Measurements from ENCODE around the gene STOX2. TPM values are rescaled to one million over a fixed set of nuclear protein-coding genes. Genes with fewer than 3 reads are reported as not detected.
"Not testable (repeated sequence)": the region's sequence is repeated elsewhere in the genome, so short reads cannot be mapped to it uniquely, and the experiment has no call there.

STOX2 gene
- total RNA-seq, 1 donor from 2014 or later, result 11.6 TPM

DNA sequence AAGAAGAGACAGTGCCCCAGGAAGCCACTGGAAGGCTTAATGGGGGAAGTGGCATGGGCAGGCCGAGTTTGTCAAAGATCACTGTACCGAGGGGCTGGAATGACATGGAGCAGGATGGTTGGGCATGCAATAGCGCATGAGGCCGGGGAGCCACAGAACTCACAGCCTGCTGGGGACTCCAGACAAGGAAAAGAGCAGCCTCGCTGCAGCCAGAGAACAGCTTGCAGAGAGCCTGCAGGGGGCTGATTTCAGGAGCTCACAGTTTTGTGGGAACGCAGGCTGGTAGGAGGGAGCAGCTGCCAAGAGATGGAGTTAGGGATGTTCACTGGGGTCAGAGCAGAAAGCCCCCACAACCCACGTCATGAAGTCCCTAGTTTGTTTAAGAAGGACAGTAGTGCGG lies 45.4 kb downstream of the STOX2 start:
- no peak overlapping the region for H3K27ac ChIP-seq
- H2AFZ ChIP-seq (replicated peaks), result no peak overlapping the region
- H3F3A ChIP-seq (ENCODE audit: low read depth), result no peaks in the 10 kb centered on the region
- H3K4me1 ChIP-seq, result peaks cover 12% of the 10 kb centered on the region
- Mint-ChIP-seq H3K36me3 (peaks cover 18% of the 10 kb centered on the region), H3K27me3 (ENCODE audit: insufficient read depth, low read depth) (peaks cover 2% of the 10 kb centered on the region), H3K9me3 (peaks cover 4% of the 10 kb centered on the region), H3K4me3 (no peak overlapping the region), H3K27ac (peak overlapping the region; percentile 47), H3K4me1 (peaks cover 22% of the 10 kb centered on the region)
- no peak overlapping the region for H3K9ac ChIP-seq
- no peak overlapping the region for H3K4me2 ChIP-seq
- TF ChIP-seq CTCF (IDR thresholded peaks at IDR 0.05) (no peak), EZH2phosphoT487 (IDR thresholded peaks at IDR 0.05) (no peak), EZH2 (IDR thresholded peaks at IDR 0.05) (no peak)
- peaks cover 5% of the 10 kb centered on the region for H3K79me2 ChIP-seq (ENCODE audit: low read depth)
- no peaks in the 10 kb centered on the region for H3K27me3 ChIP-seq
- DNase-seq (ENCODE audit: low spot score), result no peak
- H3K4me3 ChIP-seq, result no peak overlapping the region
- H3K36me3 ChIP-seq, result no peaks in the 10 kb centered on the region
- peaks cover 9% of the 10 kb centered on the region for H4K20me1 ChIP-seq (ENCODE audit: low read depth)
- no peaks in the 10 kb centered on the region for H3K9me3 ChIP-seq (ENCODE audit: low read depth)

- H3K27ac Mint-ChIP-seq; H3K9ac ChIP-seq; H3K27ac ChIP-seq; H3K27me3 ChIP-seq; H4K20me1 ChIP-seq (ENCODE audit: low read depth); H3K4me3 ChIP-seq; H3K36me3 ChIP-seq; H3K27me3 Mint-ChIP-seq (ENCODE audit: insufficient read depth, low read depth); H3K4me2 ChIP-seq; H3F3A ChIP-seq (ENCODE audit: low read depth); H3K9me3 Mint-ChIP-seq; H3K9me3 ChIP-seq (ENCODE audit: low read depth); H3K4me3 Mint-ChIP-seq; H3K79me2 ChIP-seq (ENCODE audit: low read depth); H3K4me1 ChIP-seq; H2AFZ ChIP-seq (replicated peaks); DNase-seq (ENCODE audit: low spot score): not testable (repeated sequence)
- H3K36me3 Mint-ChIP-seq, result peaks cover 18% of the 10 kb centered on the region
- peaks cover 31% of the 10 kb centered on the region for H3K4me1 Mint-ChIP-seq
Observed at GRCh38 chr4:183952652-183953051, 47.5 kb downstream of the STOX2 start.

GRCh38 chr4:183959319-183960045 lies 54.4 kb downstream of the STOX2 start:
- H3K4me1 ChIP-seq, result peaks cover 54% of the 10 kb centered on the region

More at GRCh38 chr4:183959319-183960045, 54.4 kb downstream of the STOX2 start:
- Histone ChIP-seq H3K9ac (no peak overlapping the region), H3K27ac (no peak overlapping the region), H3K4me3 (peak overlapping the region; percentile 20), H2AFZ (replicated peaks) (peak overlapping the region; percentile 17), H3K4me2 (peak overlapping the region; percentile 65), H3K36me3 (no peaks in the 10 kb centered on the region), H3K9me3 (ENCODE audit: low read depth) (no peaks in the 10 kb centered on the region), H3K27me3 (no peaks in the 10 kb centered on the region), H3K79me2 (ENCODE audit: low read depth) (peaks cover 36% of the 10 kb centered on the region), H4K20me1 (ENCODE audit: low read depth) (peaks cover 13% of the 10 kb centered on the region), H3F3A (ENCODE audit: low read depth) (peaks cover 16% of the 10 kb centered on the region)
- no peak for DNase-seq (ENCODE audit: low spot score)
- Mint-ChIP-seq H3K27me3 (ENCODE audit: insufficient read depth, low read depth) (no peaks in the 10 kb centered on the region), H3K4me1 (peaks cover 40% of the 10 kb centered on the region), H3K36me3 (peaks cover 7% of the 10 kb centered on the region), H3K27ac (no peak overlapping the region), H3K9me3 (no peaks in the 10 kb centered on the region), H3K4me3 (no peak overlapping the region)
- TF ChIP-seq EZH2 (IDR thresholded peaks at IDR 0.05), result no peak
- TF ChIP-seq EZH2phosphoT487 (IDR thresholded peaks at IDR 0.05), result no peak
- no peak for TF ChIP-seq CTCF (IDR thresholded peaks at IDR 0.05)

Measured in neural progenitor cell (in vitro differentiated cells).